GM21367 (cell line): ENCODE results near the gene GPRC5B.

Experiments used
- ATAC-seq: cut with Tn5 transposase; IDR thresholded peaks from one replicate; pipeline ENCODE4 v1.9.1; 2021; ENCODE audit not compliant: unreplicated experiment

The GPRC5B gene

GRCh38 chr16:19846436-19846835 is 38.2 kb downstream of the GPRC5B start:
- ATAC-seq: no peak

- no peak for ATAC-seq
These were observed 39.6 kb downstream of the GPRC5B start for GRCh38 chr16:19844945-19845641.

- ATAC-seq: no peak
These were observed 41.3 kb downstream of the GPRC5B start for GRCh38 chr16:19843371-19843770.

- ATAC-seq: no peak
These were observed 42.1 kb downstream of the GPRC5B start for GRCh38 chr16:19842426-19843157.

- no peak for ATAC-seq
These were observed 43.5 kb downstream of the GPRC5B start for GRCh38 chr16:19841184-19841583.

- no peak for ATAC-seq
These were observed 44.0 kb downstream of the GPRC5B start for GRCh38 chr16:19840524-19841110.

- ATAC-seq: no peak
These were observed 46.5 kb downstream of the GPRC5B start for GRCh38 chr16:19837984-19838707.

- ATAC-seq: no peak
These were observed 47.2 kb downstream of the GPRC5B start for GRCh38 chr16:19837331-19837980.

GRCh38 chr16:19835968-19836421 is 48.7 kb downstream of the GPRC5B start:
- ATAC-seq: no peak

- ATAC-seq: no peak
These were observed 49.5 kb downstream of the GPRC5B start for GRCh38 chr16:19835196-19835595.

GRCh38 chr16:19833581-19833980 is 51.1 kb downstream of the GPRC5B start:
- ATAC-seq: no peak

- ATAC-seq: no peak
These were observed 51.5 kb downstream of the GPRC5B start for GRCh38 chr16:19833176-19833575.

GRCh38 chr16:19831678-19832077 is 53.0 kb downstream of the GPRC5B start:
- ATAC-seq: no peak

GRCh38 chr16:19830902-19831560 is 53.6 kb downstream of the GPRC5B start:
- no peak for ATAC-seq

- no peak for ATAC-seq
These were observed 54.6 kb downstream of the GPRC5B start for GRCh38 chr16:19829844-19830692.

- no peak for ATAC-seq
These were observed 60.4 kb downstream of the GPRC5B start for GRCh38 chr16:19824216-19824615.

- no peak for ATAC-seq
These were observed 61.3 kb downstream of the GPRC5B start for GRCh38 chr16:19823322-19823721.

GRCh38 chr16:19822533-19822932 is 62.1 kb downstream of the GPRC5B start:
- no peak for ATAC-seq

- no peak for ATAC-seq
These were observed 66.8 kb downstream of the GPRC5B start for GRCh38 chr16:19817875-19818274.
